Ovary (tissue), 3 donors: ENCODE results near the gene DAPL1.

Source experiments
- CTCF ChIP-seq, 3 donors: fragments of 450-650 bp in 2 of 3; fragments of 200-600 bp in 1 of 3; IDR thresholded peaks; one replicate each; pipeline versions ENCODE4 v1.5.1 to v1.8.0; 2016 to 2022; ENCODE audit warnings: antibody characterized with exemption in 3 of 3, mild to moderate bottlenecking in 1 of 3
- EP300 ChIP-seq: sonication (generic); formaldehyde crosslinking; IDR thresholded peaks from one replicate; pipeline ENCODE4 v1.6.1; 2017; ENCODE audit warnings: antibody characterized with exemption
- POLR2A ChIP-seq: fragments of 450-650 bp; IDR thresholded peaks from one replicate; pipeline ENCODE4 v1.6.1; 2017; ENCODE audit warnings: antibody characterized with exemption, mild to moderate bottlenecking, moderate library complexity
- donor health status: DM: no; HTN: no; CAD: no.

GRCh38 chr2:158753641-158754611, 41.2 kb upstream of the DAPL1 start:
- TF ChIP-seq CTCF (IDR thresholded peaks at IDR 0.05) = peak; percentile 68 to 78 (median 77)
- TF ChIP-seq POLR2A = no peak
- no peak for TF ChIP-seq EP300
